ENCODE results near the gene ALG12.

Gene ALG12

GRCh38 chr22:49961601-49962011, 43.4 kb upstream of the ALG12 start:
- DNase-seq (ENCODE audit: low spot score), result no peak
- H3K4me1 ChIP-seq (ENCODE audit: control insufficient read depth in 2 of 2, insufficient read depth in 1 of 2, low read depth in 1 of 2, low read length in 2 of 2), result peaks cover 20 to 25% of the 10 kb centered on the region in 2 donors
- H3K9me3 ChIP-seq (replicated peaks in 1 of 2; ENCODE audit: control insufficient read depth in 2 of 2, insufficient read depth in 1 of 2, low read depth in 1 of 2, low read length in 2 of 2), result no peaks in the 10 kb centered on the region

GRCh38 chr22:49961005-49961600, 42.9 kb upstream of the ALG12 start:
- H4K8ac ChIP-seq (ENCODE audit: low read depth, low read length), result no peak overlapping the region
- peak overlapping the region; percentile 22 for H2BK12ac ChIP-seq (ENCODE audit: low read length)
- H3K23ac ChIP-seq (ENCODE audit: low read depth, low read length, poor library complexity), result peak overlapping the region; percentile 93
- peak overlapping the region; percentile 97 for H2AK5ac ChIP-seq (ENCODE audit: low read depth, low read length)
- WGBS, 2 donors (ENCODE audit: extremely low coverage in 2 of 2, insufficient read length in 2 of 2, insufficient replicate concordance in 1 of 2), result no CpG with 5 or more reads among the region's 84 CpGs
- peak overlapping the region; percentile 100 for H3K14ac ChIP-seq (ENCODE audit: low read length)
- H3K36me3 ChIP-seq (replicated peaks in 1 of 2; ENCODE audit: control insufficient read depth in 2 of 2, insufficient read depth in 2 of 2, low read length in 2 of 2), result peaks cover 21 to 29% of the 10 kb centered on the region in 2 donors
- H3K9ac ChIP-seq (ENCODE audit: low read depth, low read length, poor library complexity), result peak overlapping the region; percentile 99
- H2BK15ac ChIP-seq (ENCODE audit: low read length), result peak overlapping the region; percentile 85
- peak overlapping the region; percentile 93 for H3K4ac ChIP-seq (ENCODE audit: low read length)
- peak overlapping the region; percentile 90 for H3K27ac ChIP-seq (replicated peaks; ENCODE audit: low read length)
- H3K79me1 ChIP-seq (ENCODE audit: low read depth, low read length), result peaks cover 26% of the 10 kb centered on the region
- H3K4me2 ChIP-seq (ENCODE audit: insufficient read depth, low read length, poor library complexity, severe bottlenecking), result peak overlapping the region; percentile 91
- peaks cover 0 to 7% (median 2%) of the 10 kb centered on the region in 3 experiments for H3K27me3 ChIP-seq (ENCODE audit: control insufficient read depth in 3 of 3, insufficient read depth in 3 of 3, low read depth in 1 of 3, low read length in 3 of 3)
- peak overlapping the region; percentile 97 for H2BK5ac ChIP-seq (ENCODE audit: low read length)
- peak overlapping the region; percentile 84 to 89 for H3K4me3 ChIP-seq (ENCODE audit: low read length in 2 of 2)
- no peaks in the 10 kb centered on the region for H3K9me3 ChIP-seq (replicated peaks in 1 of 2; ENCODE audit: control insufficient read depth in 2 of 2, insufficient read depth in 1 of 2, low read depth in 1 of 2, low read length in 2 of 2)
- no peak for DNase-seq (ENCODE audit: low spot score)
- peak overlapping the region; percentile 98 for H2AFZ ChIP-seq (ENCODE audit: low read length)
- H3K18ac ChIP-seq (ENCODE audit: low read length), result peak overlapping the region; percentile 98
- H3K4me1 ChIP-seq (ENCODE audit: control insufficient read depth in 2 of 2, insufficient read depth in 1 of 2, low read depth in 1 of 2, low read length in 2 of 2), result peaks cover 16 to 21% of the 10 kb centered on the region in 2 donors
- H2BK120ac ChIP-seq (ENCODE audit: low read depth, low read length), result peak overlapping the region; percentile 96
- no peak overlapping the region for H4K91ac ChIP-seq (ENCODE audit: low read depth, low read length, poor library complexity)

More at GRCh38 chr22:49961601-49962011, 43.4 kb upstream of the ALG12 start:
- Histone ChIP-seq H2BK12ac (ENCODE audit: low read length) (peak overlapping the region; percentile 63), H2AFZ (ENCODE audit: low read length) (peak overlapping the region; percentile 98), H2BK120ac (ENCODE audit: low read depth, low read length) (peak overlapping the region; percentile 96), H3K79me1 (ENCODE audit: low read depth, low read length) (peaks cover 26% of the 10 kb centered on the region), H3K4me3 (ENCODE audit: low read length in 2 of 2) (peak overlapping the region; percentile 84 to 89), H2BK15ac (ENCODE audit: low read length) (peak overlapping the region; percentile 85), H3K36me3 (replicated peaks in 1 of 2; ENCODE audit: control insufficient read depth in 2 of 2, insufficient read depth in 2 of 2, low read length in 2 of 2) (peaks cover 21 to 29% of the 10 kb centered on the region in 2 donors), H3K4me2 (ENCODE audit: insufficient read depth, low read length, poor library complexity, severe bottlenecking) (peak overlapping the region; percentile 91), H3K9ac (ENCODE audit: low read depth, low read length, poor library complexity) (peak overlapping the region; percentile 99), H4K91ac (ENCODE audit: low read depth, low read length, poor library complexity) (no peak overlapping the region), H3K27ac (replicated peaks; ENCODE audit: low read length) (no peak overlapping the region), H3K23ac (ENCODE audit: low read depth, low read length, poor library complexity) (peak overlapping the region; percentile 93), H4K8ac (ENCODE audit: low read depth, low read length) (no peak overlapping the region), H3K18ac (ENCODE audit: low read length) (peak overlapping the region; percentile 98), H3K27me3 (ENCODE audit: control insufficient read depth in 3 of 3, insufficient read depth in 3 of 3, low read depth in 1 of 3, low read length in 3 of 3) (peaks cover 0 to 7% (median 2%) of the 10 kb centered on the region in 3 experiments), H3K14ac (ENCODE audit: low read length) (peak overlapping the region; percentile 100), H2BK5ac (ENCODE audit: low read length) (peak overlapping the region; percentile 97), H3K4ac (ENCODE audit: low read length) (peak overlapping the region; percentile 93), H2AK5ac (ENCODE audit: low read depth, low read length) (peak overlapping the region; percentile 97)
- WGBS, 2 donors (ENCODE audit: extremely low coverage in 2 of 2, insufficient read length in 2 of 2, insufficient replicate concordance in 1 of 2), result no CpG with 5 or more reads among the region's 49 CpGs

GRCh38 chr22:49960159-49961004, 42.1 kb upstream of the ALG12 start, which contains the start of gene PIM3:
TSS of gene PIM3 (plus strand) at chr22:49960772. CDS start at chr22:49960948, 176 bp downstream.
- Histone ChIP-seq H3K36me3 (replicated peaks in 1 of 2; ENCODE audit: control insufficient read depth in 2 of 2, insufficient read depth in 2 of 2, low read length in 2 of 2) (peaks cover 21 to 29% of the 10 kb centered on the region in 2 donors), H3K4me1 (ENCODE audit: control insufficient read depth in 2 of 2, insufficient read depth in 1 of 2, low read depth in 1 of 2, low read length in 2 of 2) (peaks cover 16 to 21% of the 10 kb centered on the region in 2 donors), H3K9ac (ENCODE audit: low read depth, low read length, poor library complexity) (peak within 1 kb of the TSS; percentile 99), H2BK15ac (ENCODE audit: low read length) (peak within 1 kb of the TSS; percentile 99), H3K27me3 (ENCODE audit: control insufficient read depth in 3 of 3, insufficient read depth in 3 of 3, low read depth in 1 of 3, low read length in 3 of 3) (peaks cover 0 to 7% (median 2%) of the 10 kb centered on the region in 3 experiments), H3K18ac (ENCODE audit: low read length) (peak within 1 kb of the TSS; percentile 99), H2BK120ac (ENCODE audit: low read depth, low read length) (peak within 1 kb of the TSS; percentile 96), H4K91ac (ENCODE audit: low read depth, low read length, poor library complexity) (no peak within 1 kb of the TSS), H2AFZ (ENCODE audit: low read length) (peak within 1 kb of the TSS; percentile 98), H3K9me3 (replicated peaks in 1 of 2; ENCODE audit: control insufficient read depth in 2 of 2, insufficient read depth in 1 of 2, low read depth in 1 of 2, low read length in 2 of 2) (no peaks in the 10 kb centered on the region), H3K79me1 (ENCODE audit: low read depth, low read length) (peaks cover 26% of the 10 kb centered on the region), H2BK12ac (ENCODE audit: low read length) (peak within 1 kb of the TSS; percentile 90), H3K14ac (ENCODE audit: low read length) (peak within 1 kb of the TSS; percentile 100), H4K8ac (ENCODE audit: low read depth, low read length) (peak within 1 kb of the TSS; percentile 86), H3K23ac (ENCODE audit: low read depth, low read length, poor library complexity) (peak within 1 kb of the TSS; percentile 93), H3K27ac (replicated peaks; ENCODE audit: low read length) (peak within 1 kb of the TSS; percentile 90), H2BK5ac (ENCODE audit: low read length) (peak within 1 kb of the TSS; percentile 97), H2AK5ac (ENCODE audit: low read depth, low read length) (peak within 1 kb of the TSS; percentile 100), H3K4ac (ENCODE audit: low read length) (peak within 1 kb of the TSS; percentile 98), H3K4me3 (ENCODE audit: low read length in 2 of 2) (peak within 1 kb of the TSS; percentile 87 to 89), H3K4me2 (ENCODE audit: insufficient read depth, low read length, poor library complexity, severe bottlenecking) (peak within 1 kb of the TSS; percentile 93)
- no CpG with 5 or more reads among the region's 137 CpGs for WGBS, 2 donors (ENCODE audit: extremely low coverage in 2 of 2, insufficient read length in 2 of 2, insufficient replicate concordance in 1 of 2)
- DNase-seq (ENCODE audit: low spot score), result peak; percentile 94
